T-helper 2 cell treated with Interferon-gamma antibody and Interleukin-4, amounts not matched to agents 5 μg/mL and 100 μg/mL, for 36 hours (primary cell): ENCODE results near the gene SNPH.

Experiments
- DNase-seq: peaks from one replicate; pipeline ENCODE4 v3.0.0; 2021; ENCODE audit warnings: low spot score
- H3K27ac Mint-ChIP-seq: one replicate; pipeline ENCODE4 v1.8.0; 2021; ENCODE audit warnings: mild to moderate bottlenecking, mixed read lengths
- H3K27me3 Mint-ChIP-seq: one replicate; pipeline ENCODE4 v1.8.0; 2021; ENCODE audit warnings: low read depth, mixed read lengths
- H3K36me3 Mint-ChIP-seq: one replicate; pipeline ENCODE4 v1.8.0; 2021; ENCODE audit warnings: low read depth, mixed read lengths
- H3K4me1 Mint-ChIP-seq: one replicate; pipeline ENCODE4 v1.8.0; 2021; ENCODE audit warnings: low read depth, mixed read lengths
- H3K4me3 Mint-ChIP-seq: one replicate; pipeline ENCODE4 v1.8.0; 2022; ENCODE audit warnings: mild to moderate bottlenecking, moderate library complexity, mixed read lengths
- H3K9me3 Mint-ChIP-seq: one replicate; pipeline ENCODE4 v1.8.0; 2021; ENCODE audit warnings: mixed read lengths

SNPH gene

DNA sequence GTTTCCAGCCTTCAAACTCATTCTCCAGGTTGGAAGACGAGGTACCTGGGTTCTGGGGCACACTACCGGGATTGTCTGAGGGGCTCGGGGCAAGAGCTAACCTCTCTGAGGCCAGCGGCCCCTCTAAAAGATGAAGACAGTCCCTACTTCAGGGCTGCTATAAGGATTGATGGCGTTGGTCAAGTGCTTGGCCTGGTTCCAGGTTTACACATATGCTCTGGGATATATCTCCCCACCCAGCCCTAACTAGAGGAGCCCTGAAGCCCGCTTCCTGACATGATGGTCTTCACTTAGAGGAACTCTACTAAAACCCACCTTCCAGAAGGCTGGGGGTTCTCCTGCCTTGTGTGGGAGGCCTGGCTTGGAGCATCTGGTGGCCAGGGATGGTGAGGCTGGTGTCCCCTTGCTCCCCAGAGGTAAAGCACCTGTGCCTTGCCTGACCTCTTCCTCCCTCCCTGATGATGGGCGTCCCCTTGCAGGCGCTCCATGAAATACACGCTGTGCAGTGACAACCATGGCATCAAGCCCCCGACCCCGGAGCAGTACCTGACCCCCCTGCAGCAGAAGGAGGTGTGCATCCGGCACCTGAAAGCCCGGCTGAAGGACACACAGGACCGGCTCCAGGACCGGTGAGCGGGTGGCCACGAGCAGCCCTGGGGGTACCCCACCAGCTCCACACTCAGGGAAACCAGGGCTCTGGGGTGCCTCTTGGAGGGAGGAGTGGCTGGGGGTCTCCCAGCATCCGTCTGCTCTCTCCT, 34.2 kb downstream of the SNPH start:
- Mint-ChIP-seq H3K4me1 (peaks cover 18% of the 10 kb centered on the region), H3K27ac (peak overlapping the region; percentile 90), H3K27me3 (no peaks in the 10 kb centered on the region), H3K36me3 (peaks cover 11% of the 10 kb centered on the region), H3K9me3 (no peaks in the 10 kb centered on the region), H3K4me3 (peak overlapping the region; percentile 70)
- no peak for DNase-seq

DNA sequence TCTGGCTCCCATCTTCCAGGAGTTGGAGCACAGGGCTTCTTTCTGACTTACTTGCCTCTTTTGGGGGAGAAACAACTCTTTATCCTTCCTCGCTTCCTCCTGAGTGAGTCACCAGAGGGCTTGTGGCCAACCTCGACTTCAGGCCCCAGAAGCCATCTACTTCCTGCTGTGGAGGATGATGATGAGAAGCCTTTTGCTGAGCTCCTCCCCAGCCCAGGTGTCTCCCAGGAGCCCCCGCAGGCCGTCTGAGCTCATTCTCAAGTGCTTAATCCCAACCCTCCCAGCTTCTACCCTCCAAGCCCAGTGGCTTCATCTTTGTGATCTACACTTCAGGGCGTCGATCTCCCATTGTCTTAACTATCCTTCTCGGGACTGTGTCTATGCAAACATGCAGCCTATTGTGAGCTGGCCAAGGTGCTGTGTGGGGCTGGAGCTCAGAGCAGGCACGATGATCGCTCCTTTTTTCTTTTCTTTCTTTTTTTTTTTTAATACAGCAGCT, 35.0 kb downstream of the SNPH start:
- peak; percentile 58 for DNase-seq
- Mint-ChIP-seq H3K36me3 (peaks cover 14% of the 10 kb centered on the region), H3K4me3 (peak overlapping the region; percentile 70), H3K9me3 (no peaks in the 10 kb centered on the region), H3K27me3 (no peaks in the 10 kb centered on the region), H3K4me1 (peaks cover 18% of the 10 kb centered on the region), H3K27ac (peak overlapping the region; percentile 90)

DNA sequence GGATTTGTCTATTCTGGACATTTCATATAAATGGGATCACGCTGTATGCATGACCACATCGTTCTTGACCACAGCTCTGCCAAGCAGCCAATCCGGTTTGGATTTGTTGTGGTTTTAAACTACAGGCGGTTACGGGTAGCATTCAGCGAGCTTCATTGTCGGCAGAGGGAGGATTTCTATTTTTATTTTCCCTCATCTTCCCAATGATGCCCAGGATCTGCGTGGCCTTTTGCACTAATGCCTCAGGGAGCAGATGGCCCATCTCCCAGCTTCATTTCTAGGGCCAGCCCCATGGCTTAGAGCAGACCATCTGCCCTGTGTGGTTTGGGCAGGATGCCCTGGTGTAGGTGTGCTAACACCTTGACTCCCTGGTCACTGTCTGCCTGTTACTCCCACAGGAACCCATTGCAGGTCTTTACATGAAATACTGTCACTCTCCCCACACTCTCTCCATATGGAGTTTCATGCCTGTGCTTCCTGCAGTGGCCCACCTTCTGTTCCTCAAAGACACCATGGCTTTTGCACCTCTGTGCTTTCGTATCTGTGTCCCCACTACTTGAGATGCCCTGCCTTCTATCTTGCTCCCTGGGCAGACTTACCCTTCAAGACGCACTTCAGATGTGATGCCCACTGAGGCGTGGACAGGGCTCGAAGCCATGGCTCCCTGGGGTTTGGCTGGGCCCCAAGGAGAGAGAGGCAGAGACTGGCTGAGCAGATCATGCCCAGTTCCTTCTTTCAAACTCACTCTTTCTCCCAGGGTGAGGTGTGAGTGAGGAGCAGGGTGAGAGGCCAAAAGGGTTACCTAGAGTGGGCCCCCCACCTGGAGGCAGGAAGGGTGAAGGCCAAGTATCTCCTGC, 36.8 kb downstream of the SNPH start:
- H3K4me1 Mint-ChIP-seq: peaks cover 18% of the 10 kb centered on the region
- no peak for DNase-seq
- no peaks in the 10 kb centered on the region for H3K9me3 Mint-ChIP-seq
- no peaks in the 10 kb centered on the region for H3K27me3 Mint-ChIP-seq
- H3K4me3 Mint-ChIP-seq: no peak overlapping the region
- no peak overlapping the region for H3K27ac Mint-ChIP-seq
- peaks cover 12% of the 10 kb centered on the region for H3K36me3 Mint-ChIP-seq

DNA sequence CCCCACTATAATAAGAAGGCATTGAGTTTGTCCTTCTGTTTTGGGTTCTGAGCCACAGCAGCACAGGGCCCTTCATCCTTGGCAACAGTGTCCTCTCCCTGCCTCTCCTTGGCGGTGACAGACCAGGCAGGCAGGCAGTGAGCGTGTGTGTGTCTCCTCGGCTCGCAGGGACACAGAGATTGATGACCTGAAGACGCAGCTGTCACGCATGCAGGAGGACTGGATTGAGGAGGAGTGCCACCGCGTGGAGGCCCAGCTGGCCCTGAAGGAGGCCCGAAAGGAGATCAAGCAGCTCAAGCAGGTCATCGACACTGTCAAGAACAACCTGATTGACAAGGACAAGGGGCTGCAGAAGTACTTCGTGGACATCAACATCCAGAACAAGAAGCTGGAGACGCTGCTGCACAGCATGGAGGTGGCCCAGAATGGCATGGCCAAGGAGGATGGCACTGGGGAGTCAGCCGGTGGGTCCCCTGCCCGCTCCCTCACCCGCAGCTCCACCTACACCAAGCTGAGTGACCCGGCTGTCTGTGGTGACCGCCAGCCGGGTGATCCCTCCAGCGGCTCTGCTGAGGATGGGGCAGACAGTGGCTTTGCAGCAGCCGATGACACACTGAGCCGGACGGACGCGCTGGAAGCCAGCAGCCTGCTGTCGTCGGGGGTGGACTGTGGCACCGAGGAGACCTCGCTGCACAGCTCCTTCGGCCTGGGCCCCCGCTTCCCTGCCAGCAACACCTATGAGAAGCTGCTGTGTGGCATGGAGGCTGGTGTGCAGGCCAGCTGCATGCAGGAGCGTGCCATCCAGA, 38.8 kb downstream of the SNPH start:
- Mint-ChIP-seq H3K27me3 (no peaks in the 10 kb centered on the region), H3K27ac (no peak overlapping the region), H3K9me3 (no peaks in the 10 kb centered on the region), H3K4me1 (peaks cover 10% of the 10 kb centered on the region), H3K36me3 (peaks cover 6% of the 10 kb centered on the region), H3K4me3 (no peak overlapping the region)
- no peak for DNase-seq

DNA sequence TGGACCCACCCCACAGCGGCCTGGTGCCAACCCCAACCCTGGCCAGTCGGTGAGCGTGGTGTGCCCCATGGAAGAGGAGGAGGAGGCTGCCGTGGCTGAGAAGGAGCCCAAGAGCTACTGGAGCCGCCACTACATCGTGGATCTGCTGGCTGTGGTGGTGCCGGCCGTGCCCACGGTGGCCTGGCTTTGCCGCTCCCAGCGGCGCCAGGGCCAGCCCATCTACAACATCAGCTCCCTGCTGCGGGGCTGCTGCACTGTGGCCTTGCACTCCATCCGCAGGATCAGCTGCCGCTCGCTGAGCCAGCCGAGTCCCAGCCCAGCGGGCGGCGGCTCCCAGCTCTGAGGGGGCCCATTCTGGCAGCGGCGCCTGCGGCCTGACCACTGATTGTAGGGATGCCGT, 39.6 kb downstream of the SNPH start:
- DNase-seq: no peak
- Mint-ChIP-seq H3K36me3 (peaks cover 6% of the 10 kb centered on the region), H3K27me3 (no peaks in the 10 kb centered on the region), H3K4me1 (peaks cover 8% of the 10 kb centered on the region), H3K4me3 (no peak overlapping the region), H3K9me3 (no peaks in the 10 kb centered on the region), H3K27ac (no peak overlapping the region)

DNA sequence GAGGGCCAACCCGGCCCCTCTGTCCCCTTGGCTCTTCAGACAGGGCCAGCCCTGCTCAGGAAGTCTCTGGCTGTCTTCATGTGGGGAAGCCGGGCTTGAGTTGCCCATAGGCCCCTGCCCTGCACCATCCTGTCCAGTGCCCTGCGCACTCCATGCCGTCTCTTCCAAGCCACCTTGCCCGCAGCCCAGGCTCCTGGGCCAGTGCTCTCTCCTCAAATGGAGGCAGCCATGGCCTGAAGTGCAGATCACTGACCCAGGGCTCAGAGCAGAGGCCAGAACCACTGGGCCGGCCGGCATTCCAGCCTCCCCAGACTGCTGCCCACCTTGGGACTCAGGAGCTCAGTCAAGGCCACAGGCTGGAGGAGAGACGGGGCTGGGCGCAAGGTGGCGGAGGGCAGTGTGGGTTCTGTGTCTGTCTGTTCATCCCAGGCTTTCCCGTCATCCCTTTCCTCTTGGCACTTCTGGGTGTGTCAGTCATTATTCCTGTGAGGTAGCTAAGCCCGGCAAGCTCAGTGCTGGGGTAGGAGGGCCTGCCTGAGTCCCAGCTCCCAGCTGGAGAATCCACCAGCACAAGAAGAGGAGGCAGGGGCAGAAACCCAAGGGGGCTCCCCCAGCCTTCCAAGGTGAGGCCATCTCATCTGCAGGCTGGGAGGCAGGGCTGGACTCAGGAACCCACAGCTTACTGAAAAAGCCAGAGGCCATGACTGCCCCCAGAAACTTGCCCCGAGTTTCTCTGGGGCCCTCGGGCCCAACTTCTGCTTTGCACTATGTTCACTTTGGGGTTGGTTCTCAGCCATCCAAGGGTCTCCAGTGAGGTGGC, 40.4 kb downstream of the SNPH start:
- H3K36me3 Mint-ChIP-seq: peaks cover 3% of the 10 kb centered on the region
- no peak for DNase-seq

DNA sequence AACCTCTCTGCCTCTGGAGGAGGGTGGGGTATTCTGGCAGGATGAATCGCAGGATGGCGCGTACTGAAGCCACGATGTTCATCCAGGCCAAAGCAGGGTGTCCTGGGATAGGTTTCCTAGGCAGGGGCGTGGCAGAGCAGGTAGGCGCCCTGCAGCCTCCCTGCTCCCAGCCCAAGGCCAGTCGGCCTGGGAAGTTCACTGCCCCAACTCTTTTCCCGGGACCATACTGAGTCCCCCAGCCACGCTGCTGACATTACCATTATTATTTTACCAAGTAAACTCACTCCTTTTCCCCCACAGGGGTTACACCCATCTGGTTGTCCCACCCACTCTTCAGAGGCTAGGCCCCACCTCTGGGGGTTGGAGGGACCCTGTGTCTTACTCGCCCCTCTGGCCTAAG, 41.1 kb downstream of the SNPH start:
- no peak for DNase-seq
- H3K4me3 Mint-ChIP-seq: no peak overlapping the region
- no peaks in the 10 kb centered on the region for H3K27me3 Mint-ChIP-seq
- H3K4me1 Mint-ChIP-seq: no peaks in the 10 kb centered on the region
- H3K27ac Mint-ChIP-seq: no peak overlapping the region
- H3K9me3 Mint-ChIP-seq: no peaks in the 10 kb centered on the region
- H3K36me3 Mint-ChIP-seq: peaks cover 3% of the 10 kb centered on the region

More for the DNA sequence above, 40.4 kb downstream of the SNPH start:
- Mint-ChIP-seq H3K27me3 (no peaks in the 10 kb centered on the region), H3K4me1 (no peaks in the 10 kb centered on the region), H3K9me3 (no peaks in the 10 kb centered on the region), H3K4me3 (no peak overlapping the region), H3K27ac (no peak overlapping the region)

DNA sequence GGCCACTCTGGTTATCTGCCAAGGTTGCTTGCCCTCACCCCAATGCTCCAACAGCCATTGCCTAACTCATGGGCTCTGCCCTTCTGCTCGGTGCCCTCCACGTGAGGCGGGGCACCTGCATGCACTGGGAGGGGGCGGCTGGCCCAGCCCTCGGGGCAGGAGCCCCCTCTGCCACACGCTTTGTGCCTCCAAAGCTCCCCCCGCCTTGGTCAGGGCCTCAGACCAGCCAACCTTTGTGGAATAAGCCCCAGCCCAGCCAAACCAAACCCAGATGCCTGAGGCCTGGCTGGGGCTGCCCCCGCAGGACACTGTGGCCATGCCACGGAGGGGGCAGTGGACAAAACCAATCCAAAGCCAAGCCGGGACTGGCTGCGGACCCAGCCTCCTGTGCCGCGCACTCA, 41.5 kb downstream of the SNPH start:
- Mint-ChIP-seq H3K9me3 (no peaks in the 10 kb centered on the region), H3K27me3 (no peaks in the 10 kb centered on the region), H3K4me1 (no peaks in the 10 kb centered on the region), H3K4me3 (no peak overlapping the region), H3K36me3 (peaks cover 3% of the 10 kb centered on the region), H3K27ac (no peak overlapping the region)
- DNase-seq: no peak

DNA sequence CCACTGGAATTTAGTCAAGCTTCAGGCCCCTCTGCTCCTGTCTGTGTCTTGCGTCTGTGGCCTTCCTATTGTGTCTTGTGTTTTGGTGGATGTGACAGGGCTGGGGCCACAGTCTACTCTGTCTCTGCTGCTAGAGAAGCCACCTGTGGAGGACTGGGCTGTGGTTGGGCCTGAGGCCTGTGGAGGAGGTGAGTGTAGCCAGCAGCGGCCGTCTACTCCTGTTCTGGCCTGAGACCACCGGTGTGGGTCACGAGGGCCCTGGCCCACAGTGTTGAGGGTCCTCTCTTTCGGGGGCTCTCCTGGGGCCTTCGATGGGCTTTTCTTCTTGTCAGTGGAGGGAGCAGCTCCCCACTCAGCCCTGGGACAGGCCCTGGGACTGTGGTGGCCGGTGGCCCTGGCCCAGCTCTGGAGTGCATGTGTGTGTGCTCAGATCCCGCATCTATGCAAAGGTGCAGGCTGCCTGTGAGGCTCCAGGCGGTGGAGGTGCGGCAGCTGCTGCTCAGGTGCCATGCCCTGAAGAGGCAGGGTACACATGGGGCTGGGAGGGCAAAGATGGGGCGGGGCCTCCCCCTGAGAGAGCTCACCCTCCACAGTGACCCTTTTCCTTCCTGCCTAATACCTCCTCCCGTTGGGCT, 42.1 kb downstream of the SNPH start:
- DNase-seq: no peak
- Mint-ChIP-seq H3K4me1 (no peaks in the 10 kb centered on the region), H3K4me3 (no peak overlapping the region), H3K27ac (no peak overlapping the region), H3K9me3 (no peaks in the 10 kb centered on the region), H3K36me3 (peaks cover 3% of the 10 kb centered on the region), H3K27me3 (no peaks in the 10 kb centered on the region)

DNA sequence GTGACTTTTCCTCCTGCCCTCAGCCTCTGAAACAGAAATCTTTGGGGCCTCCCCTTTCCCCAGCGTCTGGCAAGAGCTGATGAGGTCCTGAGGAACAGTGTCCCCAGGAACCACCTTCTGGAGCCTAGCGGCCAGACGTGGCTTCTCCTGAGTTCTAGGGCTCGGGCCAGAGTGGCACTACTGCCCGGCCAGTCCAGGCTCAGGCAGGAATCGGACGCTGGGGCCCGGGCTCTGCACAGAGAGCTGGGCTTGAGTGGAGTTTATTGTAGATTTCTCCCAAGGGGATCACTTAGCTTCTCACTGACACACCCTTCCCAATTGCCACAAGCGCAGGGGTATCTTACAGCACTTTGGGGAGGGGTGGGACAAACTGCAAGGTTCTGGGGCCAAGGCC, 42.6 kb downstream of the SNPH start:
- DNase-seq: no peak
- Mint-ChIP-seq H3K36me3 (peaks cover 3% of the 10 kb centered on the region), H3K27ac (no peak overlapping the region), H3K9me3 (no peaks in the 10 kb centered on the region), H3K4me1 (peaks cover 3% of the 10 kb centered on the region), H3K27me3 (no peaks in the 10 kb centered on the region), H3K4me3 (no peak overlapping the region)

DNA sequence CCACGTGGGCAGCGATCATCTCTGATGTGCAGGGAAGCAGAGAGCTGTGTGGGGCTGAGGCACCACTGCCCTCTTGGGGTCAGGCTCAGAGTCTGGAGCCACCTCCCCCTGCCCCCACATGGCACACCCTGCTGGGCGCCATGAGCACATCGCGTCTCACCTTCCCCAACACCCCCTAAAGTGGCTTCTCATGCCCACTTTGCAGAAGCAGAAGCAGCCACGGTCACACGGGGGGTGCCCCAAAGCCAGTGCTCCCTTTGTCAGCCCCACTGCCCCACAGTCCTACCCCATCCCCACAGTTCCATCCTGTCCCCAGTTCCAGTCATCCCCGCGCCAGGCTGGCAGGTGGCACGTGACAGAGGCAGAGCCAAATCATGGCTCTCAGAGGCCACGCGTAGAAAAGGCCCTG, 43.3 kb downstream of the SNPH start:
- H3K4me1 Mint-ChIP-seq: peaks cover 5% of the 10 kb centered on the region
- H3K36me3 Mint-ChIP-seq: peaks cover 3% of the 10 kb centered on the region
- no peak overlapping the region for H3K27ac Mint-ChIP-seq
- no peaks in the 10 kb centered on the region for H3K9me3 Mint-ChIP-seq
- DNase-seq: no peak
- H3K27me3 Mint-ChIP-seq: no peaks in the 10 kb centered on the region
- no peak overlapping the region for H3K4me3 Mint-ChIP-seq

DNA sequence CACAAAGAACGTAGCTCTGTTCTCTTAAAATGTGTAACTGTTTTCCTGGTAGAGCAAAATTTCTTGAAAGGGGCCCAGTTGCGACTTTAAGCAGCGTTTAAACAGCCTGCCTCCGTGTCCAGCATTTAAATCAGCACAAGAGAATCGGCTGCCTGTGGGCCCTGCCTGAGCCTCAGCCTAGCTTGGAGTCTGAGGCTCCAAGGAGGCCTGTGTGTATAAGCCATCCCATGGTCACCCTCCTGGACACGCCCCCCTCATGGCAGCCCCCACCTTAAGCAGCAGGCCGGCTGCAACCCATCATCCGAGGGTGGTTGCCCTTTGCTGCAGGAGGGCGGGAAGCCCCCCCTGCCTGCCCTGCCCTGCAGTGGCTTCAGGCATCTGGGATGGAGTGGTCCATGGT, 44.0 kb downstream of the SNPH start:
- H3K9me3 Mint-ChIP-seq: no peaks in the 10 kb centered on the region
- no peak overlapping the region for H3K27ac Mint-ChIP-seq
- no peak overlapping the region for H3K4me3 Mint-ChIP-seq

More for the DNA sequence above, 44.0 kb downstream of the SNPH start:
- Mint-ChIP-seq H3K36me3 (peaks cover 3% of the 10 kb centered on the region), H3K27me3 (no peaks in the 10 kb centered on the region), H3K4me1 (peaks cover 5% of the 10 kb centered on the region)
- no peak for DNase-seq
